ENCODE results near the gene GINS1. TPM values are rescaled to one million over a fixed set of nuclear protein-coding genes. Genes with fewer than 3 reads are reported as not detected.

Gene GINS1
- polyA plus RNA-seq, 4 donors, result 0.81 to 9.5 (median 4.4) TPM

- 58 to 59% (median 59%) methylated on average over 2 of the region's 2 CpGs for WGBS, 3 donors
- FAIRE-seq (no peak), DNase-seq (no peak)
- no peaks in the 10 kb centered on the region for H3K27me3 ChIP-seq (ENCODE audit: control insufficient read depth in 3 of 3, insufficient read depth in 3 of 3, low read length in 3 of 3)
- no peak overlapping the region for H3K27ac ChIP-seq (ENCODE audit: low read depth in 1 of 3, low read length in 2 of 3)
- no peak overlapping the region for H3K4me3 ChIP-seq (ENCODE audit: low read depth in 1 of 3, low read length in 3 of 3)
- H3K36me3 ChIP-seq (ENCODE audit: control insufficient read depth in 3 of 3, insufficient read depth in 2 of 3, low read depth in 1 of 3, low read length in 3 of 3), result peaks cover 0 to 53% (median 0%) of the 10 kb centered on the region in 3 donors
- H3K9me3 ChIP-seq (ENCODE audit: control insufficient read depth in 2 of 2, insufficient read depth in 1 of 2, low read depth in 1 of 2, low read length in 1 of 2), result no peaks in the 10 kb centered on the region
- H3K4me1 ChIP-seq (ENCODE audit: control insufficient read depth in 3 of 3, insufficient read depth in 2 of 3, low read depth in 1 of 3, low read length in 2 of 3), result no peaks in the 10 kb centered on the region
Measured at GRCh38 chr20:25487306-25487705, 79.8 kb downstream of the GINS1 start.

GRCh38 chr20:25487975-25488374, 80.5 kb downstream of the GINS1 start:
- WGBS, 3 donors, result 95 to 97% (median 96%) methylated on average over 11 of the region's 11 CpGs
- Histone ChIP-seq H3K4me1 (ENCODE audit: control insufficient read depth in 3 of 3, insufficient read depth in 2 of 3, low read depth in 1 of 3, low read length in 2 of 3) (no peaks in the 10 kb centered on the region), H3K4me3 (ENCODE audit: low read depth in 1 of 3, low read length in 3 of 3) (no peak overlapping the region), H3K27ac (ENCODE audit: low read depth in 1 of 3, low read length in 2 of 3) (no peak overlapping the region), H3K36me3 (ENCODE audit: control insufficient read depth in 3 of 3, insufficient read depth in 2 of 3, low read depth in 1 of 3, low read length in 3 of 3) (peaks cover 0 to 50% (median 0%) of the 10 kb centered on the region in 3 donors), H3K9me3 (ENCODE audit: control insufficient read depth in 2 of 2, insufficient read depth in 1 of 2, low read depth in 1 of 2, low read length in 1 of 2) (no peaks in the 10 kb centered on the region), H3K27me3 (ENCODE audit: control insufficient read depth in 3 of 3, insufficient read depth in 3 of 3, low read length in 3 of 3) (no peaks in the 10 kb centered on the region)
- DNase-seq, result no peak
- FAIRE-seq, result no peak

- 90 to 96% (median 94%) methylated on average over 14 to 15 of the region's 15 CpGs for WGBS, 3 donors
- Histone ChIP-seq H3K27ac (ENCODE audit: low read depth in 1 of 3, low read length in 2 of 3) (no peak overlapping the region), H3K9me3 (ENCODE audit: control insufficient read depth in 2 of 2, insufficient read depth in 1 of 2, low read depth in 1 of 2, low read length in 1 of 2) (no peaks in the 10 kb centered on the region), H3K4me1 (ENCODE audit: control insufficient read depth in 3 of 3, insufficient read depth in 2 of 3, low read depth in 1 of 3, low read length in 2 of 3) (no peaks in the 10 kb centered on the region), H3K36me3 (ENCODE audit: control insufficient read depth in 3 of 3, insufficient read depth in 2 of 3, low read depth in 1 of 3, low read length in 3 of 3) (peaks cover 0 to 51% (median 0%) of the 10 kb centered on the region in 3 donors), H3K4me3 (ENCODE audit: low read depth in 1 of 3, low read length in 3 of 3) (no peak overlapping the region), H3K27me3 (ENCODE audit: control insufficient read depth in 3 of 3, insufficient read depth in 3 of 3, low read length in 3 of 3) (no peaks in the 10 kb centered on the region)
- FAIRE-seq, result no peak
- DNase-seq, result no peak
Measured at GRCh38 chr20:25489221-25489871, 81.9 kb downstream of the GINS1 start.

GRCh38 chr20:25490656-25491445, 83.4 kb downstream of the GINS1 start:
- WGBS, 3 donors, result 86 to 94% (median 89%) methylated on average over 15 of the region's 15 CpGs

GRCh38 chr20:25491446-25492038, 84.1 kb downstream of the GINS1 start:
- DNase-seq (no peak), FAIRE-seq (no peak)
- Histone ChIP-seq H3K36me3 (ENCODE audit: control insufficient read depth in 3 of 3, insufficient read depth in 2 of 3, low read depth in 1 of 3, low read length in 3 of 3) (peaks cover 0 to 61% (median 0%) of the 10 kb centered on the region in 3 donors), H3K4me1 (ENCODE audit: control insufficient read depth in 3 of 3, insufficient read depth in 2 of 3, low read depth in 1 of 3, low read length in 2 of 3) (no peaks in the 10 kb centered on the region), H3K27me3 (ENCODE audit: control insufficient read depth in 3 of 3, insufficient read depth in 3 of 3, low read length in 3 of 3) (no peaks in the 10 kb centered on the region), H3K4me3 (ENCODE audit: low read depth in 1 of 3, low read length in 3 of 3) (no peak overlapping the region), H3K27ac (ENCODE audit: low read depth in 1 of 3, low read length in 2 of 3) (no peak overlapping the region), H3K9me3 (ENCODE audit: control insufficient read depth in 2 of 2, insufficient read depth in 1 of 2, low read depth in 1 of 2, low read length in 1 of 2) (no peaks in the 10 kb centered on the region)
- 88 to 90% (median 89%) methylated on average over 12 of the region's 12 CpGs for WGBS, 3 donors

More at GRCh38 chr20:25490656-25491445, 83.4 kb downstream of the GINS1 start:
- Histone ChIP-seq H3K4me1 (ENCODE audit: control insufficient read depth in 3 of 3, insufficient read depth in 2 of 3, low read depth in 1 of 3, low read length in 2 of 3) (no peaks in the 10 kb centered on the region), H3K36me3 (ENCODE audit: control insufficient read depth in 3 of 3, insufficient read depth in 2 of 3, low read depth in 1 of 3, low read length in 3 of 3) (peaks cover 0 to 57% (median 0%) of the 10 kb centered on the region in 3 donors), H3K27ac (ENCODE audit: low read depth in 1 of 3, low read length in 2 of 3) (no peak overlapping the region), H3K9me3 (ENCODE audit: control insufficient read depth in 2 of 2, insufficient read depth in 1 of 2, low read depth in 1 of 2, low read length in 1 of 2) (no peaks in the 10 kb centered on the region), H3K27me3 (ENCODE audit: control insufficient read depth in 3 of 3, insufficient read depth in 3 of 3, low read length in 3 of 3) (no peaks in the 10 kb centered on the region), H3K4me3 (ENCODE audit: low read depth in 1 of 3, low read length in 3 of 3) (no peak overlapping the region)
- DNase-seq, result no peak
- FAIRE-seq, result no peak

- Histone ChIP-seq H3K9me3 (ENCODE audit: control insufficient read depth in 2 of 2, insufficient read depth in 1 of 2, low read depth in 1 of 2, low read length in 1 of 2) (no peaks in the 10 kb centered on the region), H3K36me3 (ENCODE audit: control insufficient read depth in 3 of 3, insufficient read depth in 2 of 3, low read depth in 1 of 3, low read length in 3 of 3) (peaks cover 0 to 68% (median 0%) of the 10 kb centered on the region in 3 donors), H3K27me3 (ENCODE audit: control insufficient read depth in 3 of 3, insufficient read depth in 3 of 3, low read length in 3 of 3) (no peaks in the 10 kb centered on the region), H3K4me3 (ENCODE audit: low read depth in 1 of 3, low read length in 3 of 3) (no peak overlapping the region), H3K27ac (ENCODE audit: low read depth in 1 of 3, low read length in 2 of 3) (no peak overlapping the region), H3K4me1 (ENCODE audit: control insufficient read depth in 3 of 3, insufficient read depth in 2 of 3, low read depth in 1 of 3, low read length in 2 of 3) (no peaks in the 10 kb centered on the region)
- WGBS, 3 donors, result 89 to 94% (median 90%) methylated on average over 10 of the region's 10 CpGs
- no peak for DNase-seq
- FAIRE-seq, result no peak
Measured at GRCh38 chr20:25493137-25493536, 85.7 kb downstream of the GINS1 start.

- peaks cover 0 to 67% (median 0%) of the 10 kb centered on the region in 3 donors for H3K36me3 ChIP-seq (ENCODE audit: control insufficient read depth in 3 of 3, insufficient read depth in 2 of 3, low read depth in 1 of 3, low read length in 3 of 3)
- FAIRE-seq (no peak), DNase-seq (no peak)
- no peak overlapping the region for H3K27ac ChIP-seq (ENCODE audit: low read depth in 1 of 3, low read length in 2 of 3)
- H3K9me3 ChIP-seq (ENCODE audit: control insufficient read depth in 2 of 2, insufficient read depth in 1 of 2, low read depth in 1 of 2, low read length in 1 of 2), result no peaks in the 10 kb centered on the region
- H3K4me1 ChIP-seq (ENCODE audit: control insufficient read depth in 3 of 3, insufficient read depth in 2 of 3, low read depth in 1 of 3, low read length in 2 of 3), result no peaks in the 10 kb centered on the region
- WGBS, 3 donors, result 88 to 95% (median 92%) methylated on average over 9 to 10 of the region's 10 CpGs
- H3K27me3 ChIP-seq (ENCODE audit: control insufficient read depth in 3 of 3, insufficient read depth in 3 of 3, low read length in 3 of 3), result no peaks in the 10 kb centered on the region
- H3K4me3 ChIP-seq (ENCODE audit: low read depth in 1 of 3, low read length in 3 of 3), result no peak overlapping the region
Measured at GRCh38 chr20:25493748-25494505, 86.5 kb downstream of the GINS1 start.

All from small intestine (tissue), 7 donors.